ENCODE results near the gene EMID1.

GRCh38 chr22:29272624-29273023 is 66.9 kb downstream of the EMID1 start:
- TF ChIP-seq CTCF (conservative IDR thresholded peaks at IDR 0.05; ENCODE audit: low read length) (no peak), EZH2phosphoT487 (IDR thresholded peaks at IDR 0.05; ENCODE audit: borderline replicate concordance) (no peak)

Data from Loucy (cell line).